ENCODE results near the gene NUDT9.

GRCh38 chr4:87497578-87497977 is 75.2 kb downstream of the NUDT9 start:
- no peak for TF ChIP-seq YY1 (IDR thresholded peaks at IDR 0.05; ENCODE audit: insufficient read depth, insufficient read length)
- TF ChIP-seq SUZ12 (IDR thresholded peaks at IDR 0.05; ENCODE audit: extremely low read depth, insufficient read depth, insufficient read length) = no peak
- TF ChIP-seq ZNF274 (IDR thresholded peaks at IDR 0.05; ENCODE audit: low read depth, low read length) = no peak

Measured in NT2/D1 (cell line).